Measurements from ENCODE around the gene HINFP. TPM values are rescaled to one million over a fixed set of nuclear protein-coding genes. Genes with fewer than 3 reads are reported as not detected.

Gene HINFP
- total and polyA plus RNA-seq, 2 of the 8 experiments (the other 6 are each of a cell fraction or from before 2014, with no cell fraction given), result 35.0 to 37.3 TPM

GRCh38 chr11:119172513-119172912 lies 51.1 kb downstream of the HINFP start (continued):
- no peak for TF ChIP-seq BCL11A (IDR thresholded peaks at IDR 0.05; ENCODE audit: low read depth in 2 of 2, low read length in 2 of 2)
- TF ChIP-seq, protein P1, sequence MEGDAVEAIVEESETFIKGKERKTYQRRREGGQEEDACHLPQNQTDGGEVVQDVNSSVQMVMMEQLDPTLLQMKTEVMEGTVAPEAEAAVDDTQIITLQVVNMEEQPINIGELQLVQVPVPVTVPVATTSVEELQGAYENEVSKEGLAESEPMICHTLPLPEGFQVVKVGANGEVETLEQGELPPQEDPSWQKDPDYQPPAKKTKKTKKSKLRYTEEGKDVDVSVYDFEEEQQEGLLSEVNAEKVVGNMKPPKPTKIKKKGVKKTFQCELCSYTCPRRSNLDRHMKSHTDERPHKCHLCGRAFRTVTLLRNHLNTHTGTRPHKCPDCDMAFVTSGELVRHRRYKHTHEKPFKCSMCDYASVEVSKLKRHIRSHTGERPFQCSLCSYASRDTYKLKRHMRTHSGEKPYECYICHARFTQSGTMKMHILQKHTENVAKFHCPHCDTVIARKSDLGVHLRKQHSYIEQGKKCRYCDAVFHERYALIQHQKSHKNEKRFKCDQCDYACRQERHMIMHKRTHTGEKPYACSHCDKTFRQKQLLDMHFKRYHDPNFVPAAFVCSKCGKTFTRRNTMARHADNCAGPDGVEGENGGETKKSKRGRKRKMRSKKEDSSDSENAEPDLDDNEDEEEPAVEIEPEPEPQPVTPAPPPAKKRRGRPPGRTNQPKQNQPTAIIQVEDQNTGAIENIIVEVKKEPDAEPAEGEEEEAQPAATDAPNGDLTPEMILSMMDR (IDR thresholded peaks at IDR 0.05; ENCODE audit: control extremely low read depth in 1 of 3, insufficient read depth in 1 of 3, low read depth in 1 of 3, low read length in 3 of 3), result no peak
- TF ChIP-seq SIRT6 (IDR thresholded peaks at IDR 0.05; ENCODE audit: low read length), result no peak
- TF ChIP-seq CHD1 (IDR thresholded peaks at IDR 0.05; ENCODE audit: low read depth, low read length), result no peak
- TF ChIP-seq SAP30 (IDR thresholded peaks at IDR 0.05; ENCODE audit: insufficient read depth, insufficient replicate concordance, low read length), result no peak
- no peak for TF ChIP-seq NANOG (IDR thresholded peaks at IDR 0.05; ENCODE audit: insufficient read depth, low read depth, low read length, poor library complexity, severe bottlenecking)
- no peak for TF ChIP-seq KDM1A (IDR thresholded peaks at IDR 0.05; ENCODE audit: borderline replicate concordance, low read length)
- TF ChIP-seq, protein P2, sequence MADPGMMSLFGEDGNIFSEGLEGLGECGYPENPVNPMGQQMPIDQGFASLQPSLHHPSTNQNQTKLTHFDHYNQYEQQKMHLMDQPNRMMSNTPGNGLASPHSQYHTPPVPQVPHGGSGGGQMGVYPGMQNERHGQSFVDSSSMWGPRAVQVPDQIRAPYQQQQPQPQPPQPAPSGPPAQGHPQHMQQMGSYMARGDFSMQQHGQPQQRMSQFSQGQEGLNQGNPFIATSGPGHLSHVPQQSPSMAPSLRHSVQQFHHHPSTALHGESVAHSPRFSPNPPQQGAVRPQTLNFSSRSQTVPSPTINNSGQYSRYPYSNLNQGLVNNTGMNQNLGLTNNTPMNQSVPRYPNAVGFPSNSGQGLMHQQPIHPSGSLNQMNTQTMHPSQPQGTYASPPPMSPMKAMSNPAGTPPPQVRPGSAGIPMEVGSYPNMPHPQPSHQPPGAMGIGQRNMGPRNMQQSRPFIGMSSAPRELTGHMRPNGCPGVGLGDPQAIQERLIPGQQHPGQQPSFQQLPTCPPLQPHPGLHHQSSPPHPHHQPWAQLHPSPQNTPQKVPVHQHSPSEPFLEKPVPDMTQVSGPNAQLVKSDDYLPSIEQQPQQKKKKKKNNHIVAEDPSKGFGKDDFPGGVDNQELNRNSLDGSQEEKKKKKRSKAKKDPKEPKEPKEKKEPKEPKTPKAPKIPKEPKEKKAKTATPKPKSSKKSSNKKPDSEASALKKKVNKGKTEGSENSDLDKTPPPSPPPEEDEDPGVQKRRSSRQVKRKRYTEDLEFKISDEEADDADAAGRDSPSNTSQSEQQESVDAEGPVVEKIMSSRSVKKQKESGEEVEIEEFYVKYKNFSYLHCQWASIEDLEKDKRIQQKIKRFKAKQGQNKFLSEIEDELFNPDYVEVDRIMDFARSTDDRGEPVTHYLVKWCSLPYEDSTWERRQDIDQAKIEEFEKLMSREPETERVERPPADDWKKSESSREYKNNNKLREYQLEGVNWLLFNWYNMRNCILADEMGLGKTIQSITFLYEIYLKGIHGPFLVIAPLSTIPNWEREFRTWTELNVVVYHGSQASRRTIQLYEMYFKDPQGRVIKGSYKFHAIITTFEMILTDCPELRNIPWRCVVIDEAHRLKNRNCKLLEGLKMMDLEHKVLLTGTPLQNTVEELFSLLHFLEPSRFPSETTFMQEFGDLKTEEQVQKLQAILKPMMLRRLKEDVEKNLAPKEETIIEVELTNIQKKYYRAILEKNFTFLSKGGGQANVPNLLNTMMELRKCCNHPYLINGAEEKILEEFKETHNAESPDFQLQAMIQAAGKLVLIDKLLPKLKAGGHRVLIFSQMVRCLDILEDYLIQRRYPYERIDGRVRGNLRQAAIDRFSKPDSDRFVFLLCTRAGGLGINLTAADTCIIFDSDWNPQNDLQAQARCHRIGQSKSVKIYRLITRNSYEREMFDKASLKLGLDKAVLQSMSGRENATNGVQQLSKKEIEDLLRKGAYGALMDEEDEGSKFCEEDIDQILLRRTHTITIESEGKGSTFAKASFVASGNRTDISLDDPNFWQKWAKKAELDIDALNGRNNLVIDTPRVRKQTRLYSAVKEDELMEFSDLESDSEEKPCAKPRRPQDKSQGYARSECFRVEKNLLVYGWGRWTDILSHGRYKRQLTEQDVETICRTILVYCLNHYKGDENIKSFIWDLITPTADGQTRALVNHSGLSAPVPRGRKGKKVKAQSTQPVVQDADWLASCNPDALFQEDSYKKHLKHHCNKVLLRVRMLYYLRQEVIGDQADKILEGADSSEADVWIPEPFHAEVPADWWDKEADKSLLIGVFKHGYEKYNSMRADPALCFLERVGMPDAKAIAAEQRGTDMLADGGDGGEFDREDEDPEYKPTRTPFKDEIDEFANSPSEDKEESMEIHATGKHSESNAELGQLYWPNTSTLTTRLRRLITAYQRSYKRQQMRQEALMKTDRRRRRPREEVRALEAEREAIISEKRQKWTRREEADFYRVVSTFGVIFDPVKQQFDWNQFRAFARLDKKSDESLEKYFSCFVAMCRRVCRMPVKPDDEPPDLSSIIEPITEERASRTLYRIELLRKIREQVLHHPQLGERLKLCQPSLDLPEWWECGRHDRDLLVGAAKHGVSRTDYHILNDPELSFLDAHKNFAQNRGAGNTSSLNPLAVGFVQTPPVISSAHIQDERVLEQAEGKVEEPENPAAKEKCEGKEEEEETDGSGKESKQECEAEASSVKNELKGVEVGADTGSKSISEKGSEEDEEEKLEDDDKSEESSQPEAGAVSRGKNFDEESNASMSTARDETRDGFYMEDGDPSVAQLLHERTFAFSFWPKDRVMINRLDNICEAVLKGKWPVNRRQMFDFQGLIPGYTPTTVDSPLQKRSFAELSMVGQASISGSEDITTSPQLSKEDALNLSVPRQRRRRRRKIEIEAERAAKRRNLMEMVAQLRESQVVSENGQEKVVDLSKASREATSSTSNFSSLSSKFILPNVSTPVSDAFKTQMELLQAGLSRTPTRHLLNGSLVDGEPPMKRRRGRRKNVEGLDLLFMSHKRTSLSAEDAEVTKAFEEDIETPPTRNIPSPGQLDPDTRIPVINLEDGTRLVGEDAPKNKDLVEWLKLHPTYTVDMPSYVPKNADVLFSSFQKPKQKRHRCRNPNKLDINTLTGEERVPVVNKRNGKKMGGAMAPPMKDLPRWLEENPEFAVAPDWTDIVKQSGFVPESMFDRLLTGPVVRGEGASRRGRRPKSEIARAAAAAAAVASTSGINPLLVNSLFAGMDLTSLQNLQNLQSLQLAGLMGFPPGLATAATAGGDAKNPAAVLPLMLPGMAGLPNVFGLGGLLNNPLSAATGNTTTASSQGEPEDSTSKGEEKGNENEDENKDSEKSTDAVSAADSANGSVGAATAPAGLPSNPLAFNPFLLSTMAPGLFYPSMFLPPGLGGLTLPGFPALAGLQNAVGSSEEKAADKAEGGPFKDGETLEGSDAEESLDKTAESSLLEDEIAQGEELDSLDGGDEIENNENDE (IDR thresholded peaks at IDR 0.05; ENCODE audit: insufficient replicate concordance, low read length), result no peak
- TF ChIP-seq, protein P3, sequence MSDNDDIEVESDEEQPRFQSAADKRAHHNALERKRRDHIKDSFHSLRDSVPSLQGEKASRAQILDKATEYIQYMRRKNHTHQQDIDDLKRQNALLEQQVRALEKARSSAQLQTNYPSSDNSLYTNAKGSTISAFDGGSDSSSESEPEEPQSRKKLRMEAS (IDR thresholded peaks at IDR 0.05), result no peak

Measured in H1 (cell line).